Measurements from ENCODE around the gene APOBEC3C.

DNA sequence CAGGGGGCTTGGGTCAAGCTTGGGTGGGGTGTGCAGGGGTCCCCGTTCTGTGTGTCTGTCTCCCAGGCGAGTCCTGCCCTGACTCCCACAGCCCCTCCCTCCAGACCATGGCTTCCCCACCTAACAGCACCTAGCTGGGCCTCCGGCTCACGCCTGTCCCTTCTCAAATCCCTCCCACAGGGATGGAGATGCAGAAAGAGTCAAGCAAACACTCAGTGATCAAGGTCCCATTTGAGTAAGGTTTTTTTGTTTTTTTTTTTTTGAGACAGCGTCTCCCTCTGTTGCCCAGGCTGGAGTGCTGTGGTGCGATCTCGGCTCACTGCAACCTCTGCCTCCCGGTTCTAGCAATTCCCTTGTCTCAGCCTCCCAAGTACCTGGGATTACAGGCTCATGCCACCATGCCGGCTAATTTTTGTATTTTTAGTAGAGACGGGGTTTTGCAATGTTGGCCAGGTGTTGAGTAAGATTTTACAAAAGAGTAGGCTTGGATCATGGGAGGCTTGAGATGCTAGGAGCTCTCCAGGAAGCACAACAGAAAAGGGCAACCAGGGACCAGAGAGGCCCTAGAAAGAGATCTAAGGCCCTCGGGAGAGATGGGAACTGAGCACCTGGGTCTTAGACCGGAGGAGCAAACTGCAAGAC, 12.6 kb downstream of the APOBEC3C start:
- TF ChIP-seq ZNF274 (IDR thresholded peaks at IDR 0.05; ENCODE audit: low read depth, low read length): no peak
- TF ChIP-seq YY1 (IDR thresholded peaks at IDR 0.05; ENCODE audit: insufficient read depth, insufficient read length): no peak
- no peak for TF ChIP-seq SUZ12 (IDR thresholded peaks at IDR 0.05; ENCODE audit: extremely low read depth, insufficient read depth, insufficient read length)
